Retinal pigment epithelial cell (primary cell): ENCODE results near the gene FAM135A.

Source experiments
- DNase-seq: peaks from one replicate; pipeline ENCODE4 v3.0.0-alpha.2; 2010; ENCODE audit warnings: low read depth
- H3K4me3 ChIP-seq: 2 replicates; pipeline ENCODE4 v1.5.1; 2011; ENCODE audit warnings: mild to moderate bottlenecking, low read length, control low read depth, moderate library complexity
- TF ChIP-seq, protein P1 (sequence below): conservative IDR thresholded peaks from 2 replicates; pipeline ENCODE4 v1.5.1; 2011; ENCODE audit warnings: low read depth, low read length, control low read depth, inconsistent platforms

FAM135A gene

DNA sequence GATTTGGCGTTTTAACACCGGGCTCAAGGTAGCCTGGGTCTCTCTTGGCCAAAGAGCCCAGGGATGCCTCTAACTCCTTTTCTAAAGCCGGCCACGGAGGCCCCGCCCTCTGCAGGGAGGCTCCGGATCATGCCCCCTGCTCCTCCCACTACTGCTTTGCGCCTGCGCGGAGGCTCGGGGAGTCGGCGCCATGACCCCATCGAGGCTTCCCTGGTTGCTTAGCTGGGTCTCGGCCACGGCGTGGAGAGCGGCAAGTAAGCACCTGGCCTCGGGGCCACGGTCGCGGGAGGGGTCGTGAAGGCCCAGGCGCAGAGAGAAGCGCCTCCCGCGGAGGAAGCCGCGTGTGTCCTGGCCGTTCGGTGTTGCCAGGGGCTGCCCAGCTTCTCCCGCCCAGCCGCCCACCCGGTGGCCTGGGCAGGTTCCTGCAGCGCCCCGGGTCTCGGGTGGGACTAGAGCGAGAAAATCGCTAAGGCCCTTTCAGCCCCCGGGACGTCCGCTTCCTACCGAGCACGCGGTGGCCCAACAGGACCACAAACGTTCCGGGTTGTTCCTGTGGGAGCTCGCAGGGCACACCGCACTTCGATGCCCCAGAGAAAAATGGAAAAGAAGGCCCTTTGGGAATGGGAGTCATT lies 153.6 kb downstream of the FAM135A start, which contains the start of gene SDHAF4:
TSS of gene SDHAF4 (plus strand) at position 180 of the 632 bp plus-strand sequence. CDS start at position 191, 11 bp downstream.
- peak; percentile 40 for DNase-seq
- H3K4me3 ChIP-seq: peak within 1 kb of the TSS; percentile 84
- TF ChIP-seq, protein P1, sequence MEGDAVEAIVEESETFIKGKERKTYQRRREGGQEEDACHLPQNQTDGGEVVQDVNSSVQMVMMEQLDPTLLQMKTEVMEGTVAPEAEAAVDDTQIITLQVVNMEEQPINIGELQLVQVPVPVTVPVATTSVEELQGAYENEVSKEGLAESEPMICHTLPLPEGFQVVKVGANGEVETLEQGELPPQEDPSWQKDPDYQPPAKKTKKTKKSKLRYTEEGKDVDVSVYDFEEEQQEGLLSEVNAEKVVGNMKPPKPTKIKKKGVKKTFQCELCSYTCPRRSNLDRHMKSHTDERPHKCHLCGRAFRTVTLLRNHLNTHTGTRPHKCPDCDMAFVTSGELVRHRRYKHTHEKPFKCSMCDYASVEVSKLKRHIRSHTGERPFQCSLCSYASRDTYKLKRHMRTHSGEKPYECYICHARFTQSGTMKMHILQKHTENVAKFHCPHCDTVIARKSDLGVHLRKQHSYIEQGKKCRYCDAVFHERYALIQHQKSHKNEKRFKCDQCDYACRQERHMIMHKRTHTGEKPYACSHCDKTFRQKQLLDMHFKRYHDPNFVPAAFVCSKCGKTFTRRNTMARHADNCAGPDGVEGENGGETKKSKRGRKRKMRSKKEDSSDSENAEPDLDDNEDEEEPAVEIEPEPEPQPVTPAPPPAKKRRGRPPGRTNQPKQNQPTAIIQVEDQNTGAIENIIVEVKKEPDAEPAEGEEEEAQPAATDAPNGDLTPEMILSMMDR: peak; percentile 7

DNA sequence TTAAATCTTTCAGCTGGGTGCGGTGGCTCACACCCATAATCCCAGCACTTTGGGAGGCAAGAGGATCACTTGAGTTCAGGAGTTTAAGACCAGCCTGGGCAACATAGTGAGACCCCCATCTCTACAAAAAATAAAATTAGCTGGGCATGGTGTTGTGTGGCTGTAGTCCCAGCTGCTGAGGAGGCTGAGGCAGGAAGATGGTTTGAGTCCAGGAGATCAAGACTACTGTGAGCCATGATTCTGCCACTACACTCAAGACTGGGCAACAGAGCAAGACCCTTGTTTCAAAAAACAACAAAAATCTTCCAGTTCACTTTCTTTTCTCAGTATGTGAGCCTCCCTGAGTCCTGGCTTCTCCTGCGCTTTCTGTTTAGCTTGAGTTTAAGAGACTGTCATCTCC lies 161.3 kb downstream of the FAM135A start:
- no peak overlapping the region for H3K4me3 ChIP-seq
- DNase-seq: no peak
- TF ChIP-seq, protein P1: no peak

DNA sequence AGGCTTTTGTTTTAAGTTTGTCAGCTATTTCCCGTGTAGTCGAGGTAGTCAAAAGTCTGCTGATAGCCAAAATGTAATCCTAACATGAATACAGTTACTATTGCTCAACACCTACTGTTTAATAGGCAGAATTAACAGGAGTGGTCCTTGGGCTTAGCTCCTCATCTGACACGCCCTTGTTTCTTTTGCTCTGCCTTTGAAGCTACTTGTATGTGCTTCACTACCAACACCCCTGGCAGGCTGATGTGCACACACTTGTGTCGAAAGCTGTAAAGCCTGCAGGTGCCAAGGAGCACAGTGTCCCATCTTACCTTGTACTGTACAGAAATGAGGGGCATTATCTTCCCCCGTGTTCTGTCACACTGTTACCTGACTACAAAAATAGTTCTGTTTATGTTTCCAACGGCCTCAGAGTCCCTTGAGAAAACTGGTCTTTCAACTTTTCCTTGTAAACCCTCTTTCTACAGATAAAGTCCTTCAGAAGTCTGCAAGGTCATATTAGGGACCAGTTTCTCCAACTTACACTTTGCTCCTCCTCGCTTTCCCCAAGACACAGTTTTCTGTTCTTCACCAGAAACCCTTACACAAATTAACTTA lies 162.7 kb downstream of the FAM135A start:
- no peak overlapping the region for H3K4me3 ChIP-seq
- no peak for DNase-seq
- TF ChIP-seq, protein P1: no peak

DNA sequence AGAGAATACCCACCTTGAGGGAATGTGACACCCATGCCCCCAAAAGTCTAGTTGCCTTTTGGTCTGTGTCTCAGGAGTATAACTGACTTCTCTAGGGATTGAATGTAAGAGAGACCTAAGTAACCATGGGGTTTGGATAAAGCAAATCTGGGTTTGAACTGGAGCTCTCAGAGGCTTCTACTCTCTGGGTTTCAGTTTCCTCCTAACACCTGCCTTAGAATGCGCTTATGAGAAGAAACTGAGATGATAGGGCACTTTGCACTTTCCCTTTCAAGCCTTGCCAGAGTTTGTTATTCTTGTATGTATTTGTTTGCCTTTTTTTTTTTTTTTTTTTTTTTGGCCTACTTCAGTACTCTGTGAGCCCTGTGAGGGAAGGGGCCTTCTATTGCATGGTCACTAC lies 172.8 kb downstream of the FAM135A start:
- TF ChIP-seq, protein P1: no peak
- no peak overlapping the region for H3K4me3 ChIP-seq
- DNase-seq: no peak

DNA sequence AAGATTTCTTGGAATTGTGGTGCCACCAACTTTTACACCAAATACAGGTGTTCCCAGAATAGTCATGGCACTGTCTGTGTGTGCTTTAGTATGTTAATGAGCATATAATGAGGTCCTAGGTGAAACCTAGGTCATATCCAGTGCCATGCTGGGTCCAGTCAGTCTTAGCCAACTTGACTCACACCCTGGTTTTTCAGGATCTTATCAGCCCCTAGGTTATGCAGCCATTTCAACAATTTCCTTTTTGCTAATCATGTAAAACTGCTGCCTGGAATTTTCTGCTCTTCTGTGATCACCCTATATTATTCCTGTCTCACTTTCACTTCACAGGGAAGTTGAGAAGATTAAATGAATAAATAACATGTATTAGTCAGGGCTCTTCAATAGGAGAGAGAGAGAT lies 177.1 kb downstream of the FAM135A start:
- H3K4me3 ChIP-seq: no peak overlapping the region
- no peak for DNase-seq
- TF ChIP-seq, protein P1: no peak

DNA sequence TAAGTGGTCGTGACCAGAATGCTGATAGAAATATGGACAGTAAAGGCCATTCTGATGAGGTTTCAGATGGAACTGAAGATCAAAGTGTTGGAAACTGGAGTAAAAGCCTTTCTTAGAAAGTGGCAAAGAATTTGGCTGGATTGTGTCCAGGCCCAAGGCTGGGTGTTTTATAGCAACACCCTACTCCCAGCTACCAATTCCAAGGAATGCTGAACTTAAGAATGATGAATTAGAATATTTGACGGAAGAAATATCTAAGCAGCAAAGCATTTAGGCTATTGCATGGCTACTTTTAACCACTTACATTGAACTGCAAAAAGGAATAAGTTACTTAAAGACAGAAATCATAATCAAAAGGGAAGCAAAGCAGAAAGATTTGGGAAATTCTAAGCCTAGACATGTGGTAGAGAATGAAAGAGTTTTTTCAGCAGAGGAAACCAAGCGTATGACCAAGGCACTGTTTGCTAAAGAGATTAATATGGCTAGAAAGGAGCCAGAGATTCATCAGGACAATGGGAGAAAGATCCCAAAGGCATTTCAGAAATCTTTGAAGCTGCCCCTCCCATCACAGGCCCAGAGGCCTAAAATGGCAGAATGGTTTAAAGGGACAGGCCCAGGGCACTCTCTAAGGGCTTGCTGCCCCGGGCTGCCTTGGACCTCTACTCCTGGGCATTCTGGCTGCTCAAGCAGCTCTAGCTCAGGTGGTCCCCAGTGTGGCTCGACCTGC lies 179.2 kb downstream of the FAM135A start:
- H3K4me3 ChIP-seq: no peak overlapping the region
- TF ChIP-seq, protein P1: no peak
- DNase-seq: no peak
